H1 (cell line): ENCODE data around the gene SIPA1L3. TPM values are rescaled to one million over a fixed set of nuclear protein-coding genes. Genes with fewer than 3 reads are reported as not detected.

Experiments
- CTCF ChIA-PET: fragments of 300-600 bp; sonication (Branson Sonifier 250); formaldehyde crosslinking; loops from one replicate; lab custom pipeline; 2021; ENCODE audit not compliant: partially characterized antibody; lab: Charles Lee
- POLR2A ChIA-PET: fragments of 300-600 bp; sonication (Branson Sonifier 250); formaldehyde crosslinking; loops from one replicate; lab custom pipeline; 2021; ENCODE audit warnings: inconsistent platforms; ENCODE audit not compliant: partially characterized antibody; lab: Charles Lee
- DNase-seq, 2 experiments: peaks; one replicate each; pipeline versions ENCODE4 v3.0.0 to v3.0.0-alpha.2; 2010 to 2022; ENCODE audit warnings: low spot score in 2 of 2, low read depth in 1 of 2, mixed read lengths in 1 of 2
- FAIRE-seq: peaks from 2 replicates; lab custom pipeline; 2011; peaks lifted over from hg19 to GRCh38; lab: Jason Lieb, UNC
- H2AFZ ChIP-seq: 2 replicates; pipeline ENCODE4 v1.8.1; 2012; ENCODE audit warnings: low read length, inconsistent platforms
- H2AK5ac ChIP-seq: 2 replicates; pipeline ENCODE4 v1.6.1; 2013; ENCODE audit warnings: low read depth, low read length
- H2BK120ac ChIP-seq: replicated peaks from 2 replicates; pipeline ENCODE3; 2013; ENCODE audit warnings: low read depth, low read length, inconsistent platforms
- H2BK12ac ChIP-seq: 2 replicates; pipeline ENCODE4 v1.6.1; 2013; ENCODE audit warnings: low read depth, low read length
- H2BK15ac ChIP-seq: 2 replicates; pipeline ENCODE4 v1.6.1; 2013; ENCODE audit warnings: low read length
- H2BK20ac ChIP-seq: 2 replicates; pipeline ENCODE4 v1.6.1; 2013; ENCODE audit warnings: low read length
- H2BK5ac ChIP-seq: 2 replicates; pipeline ENCODE4 v1.6.1; 2013; ENCODE audit warnings: low read depth, low read length
- H3K14ac ChIP-seq: 2 replicates; pipeline ENCODE4 v1.6.1; 2013; ENCODE audit warnings: inconsistent platforms; ENCODE audit not compliant: insufficient read length
- H3K18ac ChIP-seq: 2 replicates; pipeline ENCODE4 v1.6.1; 2013; ENCODE audit warnings: low read length; ENCODE audit errors: extremely low read depth
- H3K23ac ChIP-seq: 2 replicates; pipeline ENCODE4 v1.6.1; 2013; ENCODE audit warnings: inconsistent platforms; ENCODE audit not compliant: insufficient read length
- H3K23me2 ChIP-seq: 2 replicates; pipeline ENCODE4 v1.6.1; 2013; ENCODE audit warnings: low read depth, low read length
- H3K27ac ChIP-seq: 2 replicates; pipeline ENCODE4 v1.6.1; 2011; ENCODE audit warnings: low read depth, low read length, inconsistent platforms
- H3K27me3 ChIP-seq, 4 experiments: replicated peaks in 1 of 4; 1 replicate in 1 of 4; 2 replicates in 3 of 4; pipeline versions ENCODE4 v1.6.1 to v1.8.1; 2011 to 2013; ENCODE audit warnings: low read length in 3 of 4, mild to moderate bottlenecking in 3 of 4, inconsistent platforms in 2 of 4, mixed read lengths in 2 of 4, moderate library complexity in 1 of 4; ENCODE audit not compliant: control insufficient read depth in 3 of 4, insufficient read depth in 3 of 4; ENCODE audit errors: extremely low read depth in 1 of 4
- H3K36me3 ChIP-seq, 4 experiments: 2 replicates each; pipeline versions ENCODE4 v1.6.1 to v1.8.1; 2011 to 2013; ENCODE audit warnings: mild to moderate bottlenecking in 4 of 4, low read length in 3 of 4, moderate library complexity in 2 of 4, control low read depth in 1 of 4, inconsistent platforms in 1 of 4; ENCODE audit not compliant: insufficient read depth in 4 of 4, control insufficient read depth in 2 of 4
- H3K4ac ChIP-seq: replicated peaks from 2 replicates; pipeline ENCODE3; 2013; ENCODE audit warnings: low read length, low read depth, mixed read lengths, inconsistent platforms; ENCODE audit not compliant: insufficient read length
- H3K4me1 ChIP-seq, 4 experiments: replicated peaks in 1 of 4; 1 replicate in 1 of 4; 2 replicates in 3 of 4; pipeline versions ENCODE4 v1.6.1 to v1.8.1; 2011 to 2013; ENCODE audit warnings: low read length in 3 of 4, inconsistent platforms in 2 of 4, mixed read lengths in 1 of 4; ENCODE audit not compliant: insufficient read depth in 4 of 4, control insufficient read depth in 3 of 4
- H3K4me2 ChIP-seq, 2 experiments: 2 replicates each; pipeline versions ENCODE4 v1.6.1 to v1.8.1; 2011 to 2013; ENCODE audit warnings: low read depth in 2 of 2, low read length in 2 of 2, control low read depth in 1 of 2, inconsistent platforms in 1 of 2, mild to moderate bottlenecking in 1 of 2; ENCODE audit not compliant: insufficient read depth in 1 of 2
- H3K4me3 ChIP-seq, 4 experiments: fragments of 200-600, 300-600 bp in 1 of 4; sonication (generic), shearing (Covaris generic), sonication (Bioruptor Twin) in 1 of 4; 2 replicates each; pipeline versions ENCODE4 v1.5.1 to v1.8.1; 2011 to 2016; ENCODE audit warnings: low read length in 4 of 4, low read depth in 3 of 4, control low read depth in 2 of 4, inconsistent platforms in 2 of 4, mild to moderate bottlenecking in 2 of 4, mixed read lengths in 1 of 4, moderate library complexity in 1 of 4; ENCODE audit not compliant: insufficient read depth in 2 of 4; ENCODE audit errors: extremely low read depth in 1 of 4
- H3K56ac ChIP-seq: replicated peaks from 2 replicates; pipeline ENCODE3; 2013; ENCODE audit warnings: low read depth, mild to moderate bottlenecking, mixed read lengths, low read length, inconsistent platforms; ENCODE audit not compliant: insufficient read length
- H3K79me1 ChIP-seq: 2 replicates; pipeline ENCODE4 v1.6.1; 2013; ENCODE audit warnings: low read depth, low read length, control low read depth
- H3K79me2 ChIP-seq, 2 experiments: 2 replicates each; pipeline versions ENCODE4 v1.6.1 to v1.8.1; 2012 to 2013; ENCODE audit warnings: low read length in 2 of 2, mild to moderate bottlenecking in 2 of 2, inconsistent platforms in 1 of 2; ENCODE audit not compliant: insufficient read depth in 2 of 2, control insufficient read depth in 1 of 2
- H3K9ac ChIP-seq, 4 experiments: replicated peaks in 1 of 4; 1 replicate in 1 of 4; 2 replicates in 3 of 4; pipeline versions ENCODE4 v1.6.1 to v1.8.1; 2011 to 2013; ENCODE audit warnings: low read depth in 3 of 4, low read length in 3 of 4, control low read depth in 2 of 4, mild to moderate bottlenecking in 2 of 4, moderate library complexity in 2 of 4, inconsistent platforms in 1 of 4; ENCODE audit errors: extremely low read depth in 1 of 4
- H3K9me3 ChIP-seq, 2 experiments: 2 replicates each; pipeline versions ENCODE4 v1.6.1 to v1.8.1; 2012 to 2013; ENCODE audit warnings: mild to moderate bottlenecking in 2 of 2, moderate library complexity in 2 of 2, control low read depth in 1 of 2, inconsistent platforms in 1 of 2, low read depth in 1 of 2, low read length in 1 of 2, mixed read lengths in 1 of 2; ENCODE audit not compliant: insufficient read depth in 2 of 2
- H4K20me1 ChIP-seq, 2 experiments: replicated peaks in 1 of 2; 2 replicates each; pipeline versions ENCODE3 to v1.8.1; 2011 to 2013; ENCODE audit warnings: inconsistent platforms in 2 of 2, low read length in 2 of 2, mild to moderate bottlenecking in 1 of 2; ENCODE audit not compliant: insufficient read depth in 2 of 2, control insufficient read depth in 1 of 2
- H4K5ac ChIP-seq: 2 replicates; pipeline ENCODE4 v1.6.1; 2013; ENCODE audit warnings: low read length, low read depth, mixed read lengths, inconsistent platforms; ENCODE audit not compliant: insufficient read length
- H4K8ac ChIP-seq: 2 replicates; pipeline ENCODE4 v1.8.0; 2013; ENCODE audit warnings: mild to moderate bottlenecking, moderate library complexity, low read length, inconsistent platforms; ENCODE audit not compliant: insufficient read depth; ENCODE audit errors: extremely low read depth
- H4K91ac ChIP-seq: replicated peaks from 2 replicates; pipeline ENCODE3; 2013; ENCODE audit warnings: low read length, mixed read lengths, inconsistent platforms; ENCODE audit not compliant: insufficient read length
- ASH2L ChIP-seq: fragments of 200-600, 300-600 bp; sonication (generic); IDR thresholded peaks from one replicate; pipeline ENCODE4 v1.7.1; 2017; ENCODE audit warnings: low read length
- HDAC2 ChIP-seq, 2 experiments: fragments of 300-600 bp in 1 of 2; sonication (generic) in 1 of 2; IDR thresholded peaks; 2 replicates each; pipeline ENCODE4 v1.6.1; 2011 to 2012; ENCODE audit warnings: low read depth in 2 of 2, low read length in 2 of 2, mild to moderate bottlenecking in 2 of 2, moderate library complexity in 2 of 2, borderline replicate concordance in 1 of 2, inconsistent platforms in 1 of 2
- KDM1A ChIP-seq: fragments of 200-600, 300-600 bp; sonication (generic); IDR thresholded peaks from 2 replicates; pipeline ENCODE4 v1.7.1; 2016; ENCODE audit warnings: mild to moderate bottlenecking, low read length, borderline replicate concordance
- NRF1 ChIP-seq: IDR thresholded peaks from 2 replicates; pipeline ENCODE4 v1.6.1; 2011; ENCODE audit warnings: mild to moderate bottlenecking, low read depth, low read length, improper control_type of control experiment
- PHF8 ChIP-seq: fragments of 200-600 bp; sonication (generic); conservative IDR thresholded peaks from 2 replicates; pipeline ENCODE4 v1.7.1; 2012; ENCODE audit warnings: low read depth, mild to moderate bottlenecking, inconsistent platforms, low read length, moderate library complexity
- POU5F1 ChIP-seq: IDR thresholded peaks from 2 replicates; pipeline ENCODE4 v1.6.1; 2011; ENCODE audit warnings: low read depth, mild to moderate bottlenecking, low read length, moderate library complexity
- RAD21 ChIP-seq, 2 experiments: IDR thresholded peaks in 1 of 2; conservative IDR thresholded peaks in 1 of 2; 2 replicates each; pipeline ENCODE4 v1.6.1; 2011; ENCODE audit warnings: low read depth in 2 of 2, low read length in 2 of 2, improper control_type of control experiment in 1 of 2, inconsistent platforms in 1 of 2, mild to moderate bottlenecking in 1 of 2, moderate library complexity in 1 of 2
- RBBP5 ChIP-seq: IDR thresholded peaks from 2 replicates; pipeline ENCODE4 v1.7.1; 2012; ENCODE audit warnings: low read depth, mild to moderate bottlenecking, inconsistent platforms, low read length, moderate library complexity, borderline replicate concordance
- RFX5 ChIP-seq: IDR thresholded peaks from 2 replicates; pipeline ENCODE4 v1.6.1; 2011; ENCODE audit warnings: low read depth, low read length, improper control_type of control experiment, borderline replicate concordance
- TAF1 ChIP-seq: IDR thresholded peaks from 2 replicates; pipeline ENCODE4 v1.6.1; 2011; ENCODE audit warnings: mild to moderate bottlenecking, low read depth, low read length
- YY1 ChIP-seq: IDR thresholded peaks from 2 replicates; pipeline ENCODE4 v1.6.1; 2011; ENCODE audit warnings: low read depth, mild to moderate bottlenecking, low read length
- ZNF274 ChIP-seq: IDR thresholded peaks from 2 replicates; pipeline ENCODE4 v1.7.0; 2012; ENCODE audit warnings: low read length, borderline replicate concordance; ENCODE audit errors: extremely low read depth
- WGBS, 2 experiments: shearing (Covaris generic) in 1 of 2; methylation state at CpG; one replicate each; pipeline versions ENCODE4 v1.1.6 to v1.1.7; 2013 to 2015; ENCODE audit warnings: low lambda C conversion rate in 2 of 2, mixed read lengths in 2 of 2, inconsistent platforms in 1 of 2, low coverage in 1 of 2, missing lambda C conversion rate in 1 of 2; ENCODE audit not compliant: insufficient replicate concordance in 2 of 2, insufficient coverage in 1 of 2, insufficient read length in 1 of 2; ENCODE audit errors: extremely low coverage in 1 of 2, missing lambda C conversion rate in 1 of 2; 5-methylcytosine and 5-hydroxymethylcytosine counted together
- polyA plus RNA-seq, 7 experiments: library from polyadenylated mRNA; depleted of rRNA in 3 of 7; stranded (reverse) in 5 of 7; unstranded in 2 of 7; fragments of >200 nt in 5 of 7; fragments of 200-250 nt in 2 of 7; gene quantifications; 1 replicate in 5 of 7; 2 replicates in 1 of 7; 4 replicates in 1 of 7; pipeline versions ENCODE4 v1.2.1 to v1.2.3, GENCODE V29; 2011 to 2013; ENCODE audit warnings: missing spikeins in 2 of 7, mixed read lengths in 2 of 7
- total RNA-seq: library from RNA; stranded (reverse); fragmentation: NEBNext Ultra II Directional; extraction: Animal tissue kit (Norgen Biotek cat#: 25700); gene quantifications from 2 replicates; pipeline ENCODE4 v1.2.1, GENCODE V29; 2021

SIPA1L3 gene
- total and polyA plus RNA-seq, 2 of the 8 experiments (the other 6 are each of a cell fraction or from before 2014, with no cell fraction given), result 15.0 to 54.9 TPM

DNA sequence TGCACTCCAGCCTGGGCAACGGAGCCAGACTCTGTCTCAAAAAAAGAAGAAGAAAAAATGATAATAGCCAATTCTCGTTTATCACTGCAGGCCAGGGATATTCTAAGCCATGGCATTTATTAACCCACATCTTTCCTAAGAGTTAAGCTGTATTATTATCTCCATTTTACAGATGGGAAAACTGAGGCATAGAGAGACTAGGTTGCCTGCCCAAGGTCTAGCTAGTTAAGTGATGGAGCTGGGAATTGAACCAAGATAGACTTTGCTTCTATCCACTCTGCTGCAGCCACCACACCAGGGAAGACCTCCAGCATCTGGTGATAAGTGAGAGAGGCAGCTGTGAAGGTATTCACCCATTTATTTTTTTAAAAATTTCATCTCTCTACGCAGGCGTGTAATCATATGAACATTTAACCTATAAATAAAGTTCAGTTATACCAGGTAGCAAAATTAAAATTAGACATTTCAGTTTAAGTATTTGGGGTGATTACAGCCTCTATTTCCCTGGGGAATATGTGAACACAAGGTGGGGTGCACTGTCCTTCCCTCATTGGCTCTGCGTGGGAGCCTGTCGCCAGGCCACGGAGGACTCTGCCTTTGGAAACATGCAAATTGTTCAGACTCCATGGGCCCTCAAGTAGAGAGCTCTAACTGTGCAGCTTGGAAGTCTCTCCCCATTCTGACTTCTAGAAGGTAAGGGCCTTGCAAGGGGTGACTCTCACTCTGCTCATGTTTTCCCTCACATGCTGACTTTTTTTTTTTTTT lies 157.8 kb downstream of the SIPA1L3 start:
- FAIRE-seq (no peak), DNase-seq (no peak)
- ChIA-PET POLR2A (interaction anchor here (0.6 to 0.9 kb wide), 3 partner anchors 12 to 52 kb away, joined by 3 to 4 read pairs (median 3); no protein-coding TSS in a partner anchor), CTCF (interaction anchor here (0.7 to 2.0 kb wide), 7 partner anchors 31 to 517 kb away, joined by 3 to 8 read pairs (median 3); no protein-coding TSS in a partner anchor)
- no peaks in the 10 kb centered on the region; a peak in 1 of 4 replicates for H3K9me3 ChIP-seq
- H3K4ac ChIP-seq, result no peak overlapping the region
- no peaks in the 10 kb centered on the region for H3K23me2 ChIP-seq
- peaks cover 0 to 14% of the 10 kb centered on the region in 2 experiments; a peak in 2 of 4 replicates for H3K79me2 ChIP-seq
- H2AK5ac ChIP-seq, result no peak overlapping the region
- H3K4me1 ChIP-seq, result peaks cover 0 to 8% (median 3%) of the 10 kb centered on the region in 4 experiments; a peak in 3 of 7 replicates
- H4K8ac ChIP-seq, result no peak overlapping the region
- H3K23ac ChIP-seq, result no peak overlapping the region
- H4K91ac ChIP-seq, result no peak overlapping the region
- no peak overlapping the region for H2BK12ac ChIP-seq
- H2BK120ac ChIP-seq, result no peak overlapping the region
- H4K5ac ChIP-seq, result no peak overlapping the region
- no peaks in the 10 kb centered on the region for H3K36me3 ChIP-seq
- WGBS, 2 experiments, result 90% methylated on average over 6 of the region's 7 CpGs; no CpG with 5 or more reads in 1 of the 2 experiments
- no peak overlapping the region for H3K18ac ChIP-seq
- no peak overlapping the region for H3K4me2 ChIP-seq
- no peak overlapping the region for H3K4me3 ChIP-seq
- H2BK15ac ChIP-seq, result no peak overlapping the region
- peaks cover 7% of the 10 kb centered on the region; the same call in 1 of the 2 replicates for H3K79me1 ChIP-seq
- H3K9ac ChIP-seq, result no peak overlapping the region
- no peaks in the 10 kb centered on the region for H3K27me3 ChIP-seq
- H2AFZ ChIP-seq, result no peak overlapping the region
- H2BK20ac ChIP-seq, result no peak overlapping the region
- H4K20me1 ChIP-seq, result no peaks in the 10 kb centered on the region
- H3K56ac ChIP-seq, result no peak overlapping the region
- H3K14ac ChIP-seq, result no peak overlapping the region
- no peak overlapping the region for H2BK5ac ChIP-seq
- H3K27ac ChIP-seq, result no peak overlapping the region
- TF ChIP-seq TAF1 (no peak), RBBP5 (no peak), RAD21 (IDR thresholded peaks at IDR 0.05 in 1 of 2, conservative IDR thresholded peaks at IDR 0.05 in 1 of 2; ENCODE audit: low read depth in 2 of 2, low read length in 2 of 2) (no peak), HDAC2 (IDR thresholded peaks at IDR 0.05; ENCODE audit: borderline replicate concordance in 1 of 2, low read depth in 2 of 2, low read length in 2 of 2) (no peak), ASH2L (no peak), KDM1A (no peak), POU5F1 (no peak), PHF8 (no peak), NRF1 (no peak), RFX5 (no peak), ZNF274 (no peak), YY1 (no peak)
